ENCODE results near the gene SCN8A.
"Not testable (repeated sequence)": the region's sequence is repeated elsewhere in the genome, so short reads cannot be mapped to it uniquely, and the experiment has no call there.

The SCN8A gene

GRCh38 chr12:51591016-51591901 is at the start of gene SCN8A:
Gene SCN8A (plus strand): TSS chr12:51591233. CDS start chr12:51662818, 71,585 bp downstream.
- no peak for DNase-seq

GRCh38 chr12:51546097-51546496 is 44.9 kb upstream of the SCN8A start:
- no peak for DNase-seq

GRCh38 chr12:51547606-51548005 is 43.4 kb upstream of the SCN8A start:
- DNase-seq, result no peak

- no peak for DNase-seq
Observed at GRCh38 chr12:51548241-51548640, 42.8 kb upstream of the SCN8A start.

GRCh38 chr12:51549637-51550036 is 41.4 kb upstream of the SCN8A start:
- peak; percentile 37 for DNase-seq

GRCh38 chr12:51568271-51569032 is 22.6 kb upstream of the SCN8A start:
- DNase-seq, result not testable (repeated sequence)

- DNase-seq, result no peak
Observed at GRCh38 chr12:51579321-51579850, 11.6 kb upstream of the SCN8A start.

- DNase-seq, result no peak
Observed at GRCh38 chr12:51589060-51589459, 2.0 kb upstream of the SCN8A start.

- DNase-seq, result no peak
Observed at GRCh38 chr12:51589557-51590176, 1.4 kb upstream of the SCN8A start.

GRCh38 chr12:51590347-51591015 is 552 bp upstream of the SCN8A start:
- DNase-seq, result peak; percentile 26

- no peak for DNase-seq
Observed at GRCh38 chr12:51592034-51592705, 1.1 kb downstream of the SCN8A start.

- no peak for DNase-seq
Observed at GRCh38 chr12:51593021-51593420, 2.0 kb downstream of the SCN8A start.

- DNase-seq, result no peak
Observed at GRCh38 chr12:51593539-51593938, 2.5 kb downstream of the SCN8A start.

GRCh38 chr12:51598156-51598555 is 7.1 kb downstream of the SCN8A start:
- no peak for DNase-seq

GRCh38 chr12:51600721-51601120 is 9.7 kb downstream of the SCN8A start:
- DNase-seq, result no peak

GRCh38 chr12:51601241-51601640 is 10.2 kb downstream of the SCN8A start:
- no peak for DNase-seq

GRCh38 chr12:51605896-51606295 is 14.9 kb downstream of the SCN8A start:
- DNase-seq, result not testable (repeated sequence)

GRCh38 chr12:51607197-51607596 is 16.2 kb downstream of the SCN8A start:
- DNase-seq, result not testable (repeated sequence)

- no peak for DNase-seq
Observed at GRCh38 chr12:51620448-51620847, 29.4 kb downstream of the SCN8A start.

- no peak for DNase-seq
Observed at GRCh38 chr12:51621156-51621922, 30.3 kb downstream of the SCN8A start.

GRCh38 chr12:51622564-51622963 is 31.5 kb downstream of the SCN8A start:
- DNase-seq, result no peak
